OCI-LY1 (cell line): ENCODE data around the gene OR51E1.

Source experiments
- H2AFZ ChIP-seq: fragments of 200-600 bp; sonication (generic), shearing (Covaris generic); 2 replicates; pipeline ENCODE4 v1.6.0; 2014; ENCODE audit warnings: antibody characterized with exemption, mild to moderate bottlenecking, low read length
- H3F3A ChIP-seq: fragments of 200-600 bp; sonication (generic), shearing (Covaris generic); 2 replicates; pipeline ENCODE4 v1.6.0; 2014; ENCODE audit warnings: mild to moderate bottlenecking, antibody characterized with exemption, low read length, moderate library complexity; ENCODE audit not compliant: insufficient read depth
- H3K27ac ChIP-seq: fragments of 200-600 bp; sonication (generic); 2 replicates; pipeline ENCODE4 v1.5.1; 2014; ENCODE audit warnings: low read length, mixed run types, mild to moderate bottlenecking, low read depth; ENCODE audit not compliant: poor library complexity, severe bottlenecking
- H3K27me3 ChIP-seq: fragments of 200-600 bp; sonication (generic); 2 replicates; pipeline ENCODE4 v1.6.0; 2014; ENCODE audit warnings: antibody characterized with exemption, mild to moderate bottlenecking, low read length, moderate library complexity; ENCODE audit not compliant: insufficient read depth
- H3K36me3 ChIP-seq: fragments of 200-600 bp; sonication (generic); 2 replicates; pipeline ENCODE4 v1.6.1; 2014; ENCODE audit warnings: mild to moderate bottlenecking, antibody characterized with exemption, low read length, moderate library complexity, mixed read lengths; ENCODE audit not compliant: insufficient read depth
- H3K4me1 ChIP-seq: fragments of 200-600 bp; sonication (generic); 2 replicates; pipeline ENCODE4 v1.5.1; 2014; ENCODE audit warnings: mild to moderate bottlenecking, low read length, moderate library complexity; ENCODE audit not compliant: insufficient read depth, severe bottlenecking
- H3K4me2 ChIP-seq: fragments of 200-600 bp; sonication (generic), shearing (Covaris generic); 2 replicates; pipeline ENCODE4 v1.6.1; 2014; ENCODE audit warnings: low read length
- H3K4me3 ChIP-seq: fragments of 200-600 bp; sonication (generic); 2 replicates; pipeline ENCODE4 v1.5.1; 2014; ENCODE audit warnings: low read length, low read depth, mild to moderate bottlenecking, mixed read lengths; ENCODE audit not compliant: poor library complexity, severe bottlenecking
- H3K79me2 ChIP-seq: fragments of 200-600 bp; shearing (Covaris generic); 2 replicates; pipeline ENCODE4 v1.6.1; 2016; ENCODE audit warnings: mixed run types, low read length, mixed read lengths; ENCODE audit not compliant: insufficient read depth
- H3K9ac ChIP-seq: fragments of 200-600 bp; sonication (generic), shearing (Covaris generic); 2 replicates; pipeline ENCODE4 v1.6.1; 2014; ENCODE audit warnings: mild to moderate bottlenecking, low read length, mixed read lengths
- H3K9me2 ChIP-seq: fragments of 200-600 bp; sonication (generic), shearing (Covaris generic); 2 replicates; pipeline ENCODE4 v1.6.1; 2014; ENCODE audit warnings: low read depth, mild to moderate bottlenecking, low read length, mixed read lengths
- H3K9me3 ChIP-seq: fragments of 200-600 bp; shearing (Covaris generic); 2 replicates; pipeline ENCODE4 v1.6.1; 2014; ENCODE audit warnings: low read length, mixed read lengths
- H4K20me1 ChIP-seq: fragments of 200-600 bp; sonication (generic), shearing (Covaris generic); 2 replicates; pipeline ENCODE4 v1.6.0; 2016; ENCODE audit warnings: mild to moderate bottlenecking, low read length; ENCODE audit not compliant: insufficient read depth
- EZH2 ChIP-seq: fragments of 200-600 bp; sonication (generic), shearing (Covaris generic); IDR thresholded peaks from 2 replicates; pipeline ENCODE4 v1.8.0; 2017; ENCODE audit warnings: borderline replicate concordance, mixed run types, mild to moderate bottlenecking, antibody characterized with exemption, low read length, moderate library complexity, mixed read lengths
- TF ChIP-seq, protein P1 (sequence below): fragments of 200-600 bp; sonication (generic), shearing (Covaris generic); IDR thresholded peaks from 2 replicates; pipeline ENCODE4 v1.5.1; 2017; ENCODE audit warnings: mild to moderate bottlenecking, antibody characterized with exemption, low read length, moderate library complexity, mixed read lengths

The OR51E1 gene

DNA sequence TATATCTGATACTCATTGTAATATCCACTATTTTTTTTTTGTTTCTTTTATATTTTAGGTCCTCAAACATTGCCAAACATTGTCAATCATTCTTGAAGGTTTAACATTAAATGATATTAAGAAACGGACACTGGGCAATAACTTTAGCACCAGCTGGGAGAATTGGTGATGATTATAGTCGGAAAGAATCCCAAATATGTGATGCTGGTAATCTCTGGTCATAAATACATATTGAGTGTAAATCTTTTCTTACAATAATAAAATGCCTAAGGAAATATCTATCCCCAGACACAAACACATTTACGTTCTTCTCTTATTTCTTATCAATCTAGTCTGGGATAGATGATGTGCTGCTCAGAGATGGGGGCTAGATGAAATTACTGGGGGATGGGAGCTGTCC, 28.7 kb downstream of the OR51E1 start:
- no peaks in the 10 kb centered on the region for H3K9me2 ChIP-seq

DNA sequence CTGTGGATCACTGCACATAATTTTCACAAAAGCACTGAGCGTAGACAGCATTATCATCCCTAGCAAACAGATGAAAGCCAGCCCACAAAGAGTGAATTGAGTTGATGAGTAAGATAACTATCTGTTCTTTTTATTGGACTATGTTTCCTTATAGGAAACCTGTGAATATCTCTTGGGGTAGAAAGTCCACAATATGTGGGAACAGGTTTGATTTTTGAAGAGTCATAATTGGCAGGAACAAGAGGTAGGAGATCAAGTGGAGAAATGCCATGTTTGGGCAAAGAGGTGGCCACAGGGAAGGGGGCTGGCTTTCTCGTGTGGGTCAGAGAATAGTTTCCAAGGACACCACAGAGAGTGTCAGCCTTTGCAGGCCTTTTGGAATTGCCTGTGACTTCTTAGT, 30.0 kb downstream of the OR51E1 start:
- Histone ChIP-seq H3K4me2 (no peak overlapping the region), H3K9ac (no peak overlapping the region), H2AFZ (no peak overlapping the region), H3K27ac (no peak overlapping the region), H3K4me3 (no peak overlapping the region), H3F3A (no peaks in the 10 kb centered on the region), H3K36me3 (no peaks in the 10 kb centered on the region), H3K27me3 (no peaks in the 10 kb centered on the region), H4K20me1 (no peaks in the 10 kb centered on the region), H3K79me2 (no peaks in the 10 kb centered on the region), H3K4me1 (no peaks in the 10 kb centered on the region), H3K9me2 (no peaks in the 10 kb centered on the region), H3K9me3 (no peaks in the 10 kb centered on the region)
- TF ChIP-seq EZH2: no peak
- TF ChIP-seq, protein P1, sequence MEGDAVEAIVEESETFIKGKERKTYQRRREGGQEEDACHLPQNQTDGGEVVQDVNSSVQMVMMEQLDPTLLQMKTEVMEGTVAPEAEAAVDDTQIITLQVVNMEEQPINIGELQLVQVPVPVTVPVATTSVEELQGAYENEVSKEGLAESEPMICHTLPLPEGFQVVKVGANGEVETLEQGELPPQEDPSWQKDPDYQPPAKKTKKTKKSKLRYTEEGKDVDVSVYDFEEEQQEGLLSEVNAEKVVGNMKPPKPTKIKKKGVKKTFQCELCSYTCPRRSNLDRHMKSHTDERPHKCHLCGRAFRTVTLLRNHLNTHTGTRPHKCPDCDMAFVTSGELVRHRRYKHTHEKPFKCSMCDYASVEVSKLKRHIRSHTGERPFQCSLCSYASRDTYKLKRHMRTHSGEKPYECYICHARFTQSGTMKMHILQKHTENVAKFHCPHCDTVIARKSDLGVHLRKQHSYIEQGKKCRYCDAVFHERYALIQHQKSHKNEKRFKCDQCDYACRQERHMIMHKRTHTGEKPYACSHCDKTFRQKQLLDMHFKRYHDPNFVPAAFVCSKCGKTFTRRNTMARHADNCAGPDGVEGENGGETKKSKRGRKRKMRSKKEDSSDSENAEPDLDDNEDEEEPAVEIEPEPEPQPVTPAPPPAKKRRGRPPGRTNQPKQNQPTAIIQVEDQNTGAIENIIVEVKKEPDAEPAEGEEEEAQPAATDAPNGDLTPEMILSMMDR: no peak

More for the DNA sequence above, 28.7 kb downstream of the OR51E1 start:
- Histone ChIP-seq H3K27me3 (no peaks in the 10 kb centered on the region), H2AFZ (no peak overlapping the region), H3K4me3 (no peak overlapping the region), H3K9me3 (no peaks in the 10 kb centered on the region), H3K4me2 (no peak overlapping the region), H3K27ac (no peak overlapping the region), H3K36me3 (no peaks in the 10 kb centered on the region), H4K20me1 (no peaks in the 10 kb centered on the region), H3K9ac (no peak overlapping the region), H3F3A (no peaks in the 10 kb centered on the region), H3K79me2 (no peaks in the 10 kb centered on the region), H3K4me1 (no peaks in the 10 kb centered on the region)
- no peak for TF ChIP-seq EZH2
- TF ChIP-seq, protein P1: no peak

DNA sequence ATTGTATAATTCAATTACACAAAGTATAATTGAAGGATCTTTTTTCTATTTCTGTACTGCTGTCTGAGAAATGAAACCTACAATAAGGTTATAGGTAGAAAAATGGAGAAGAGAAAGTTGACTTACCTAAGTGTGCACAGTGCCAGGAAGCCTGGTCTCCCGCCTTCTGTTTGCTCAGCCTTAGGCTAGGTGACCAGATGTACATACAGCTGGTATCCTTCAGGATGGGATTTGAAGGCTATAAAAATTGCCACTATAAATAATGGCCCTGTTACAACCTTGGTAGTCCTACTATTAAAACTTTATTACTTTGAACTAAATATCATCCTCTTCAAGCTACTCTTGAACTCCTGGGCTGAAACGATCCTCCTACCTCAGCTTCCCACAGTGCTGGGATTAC, 34.2 kb downstream of the OR51E1 start:
- no peak overlapping the region for H3K9ac ChIP-seq
- no peak overlapping the region for H2AFZ ChIP-seq
- no peak overlapping the region for H3K4me2 ChIP-seq
- no peak overlapping the region for H3K4me3 ChIP-seq
- H3K36me3 ChIP-seq: no peaks in the 10 kb centered on the region
- no peaks in the 10 kb centered on the region for H4K20me1 ChIP-seq
- no peaks in the 10 kb centered on the region for H3K4me1 ChIP-seq
- no peaks in the 10 kb centered on the region for H3K27me3 ChIP-seq
- H3K27ac ChIP-seq: no peak overlapping the region
- H3K9me3 ChIP-seq: no peaks in the 10 kb centered on the region
- H3F3A ChIP-seq: no peaks in the 10 kb centered on the region
- no peaks in the 10 kb centered on the region for H3K9me2 ChIP-seq
- no peak for TF ChIP-seq EZH2
- TF ChIP-seq, protein P1: no peak
- H3K79me2 ChIP-seq: no peaks in the 10 kb centered on the region
